Measurements from ENCODE around the gene FAM131C. TPM values are rescaled to one million over a fixed set of nuclear protein-coding genes. Genes with fewer than 3 reads are reported as not detected.
"Not testable (repeated sequence)": the region's sequence is repeated elsewhere in the genome, so short reads cannot be mapped to it uniquely, and the experiment has no call there.

Gene FAM131C
- total and polyA plus RNA-seq, 8 donors = 0.31 to 13.5 (median 1.7) TPM

- WGBS, 2 donors = 11 to 14% methylated on average over 22 to 30 of the region's 33 CpGs
- Histone ChIP-seq H3K4me3 (peak overlapping the region in 1 of 4 donors; percentile 25), H3K36me3 (no peaks in the 10 kb centered on the region), H3K27ac (no peak overlapping the region), H3K4me1 (peaks cover 3 to 8% (median 8%) of the 10 kb centered on the region in 3 donors), H3K9me3 (no peaks in the 10 kb centered on the region), H3K27me3 (no peaks in the 10 kb centered on the region)
- DNase-seq (peak in 2 of 6 donors; percentile 27 to 55), FAIRE-seq (no peak), ATAC-seq (peak; percentile 19 to 63 (median 39))
- TF ChIP-seq CTCF (IDR thresholded peaks at IDR 0.05) = no peak
- intact Hi-C loops (cut with DNase I) = no loop called here
These were observed 46.5 kb downstream of the FAM131C start for GRCh38 chr1:16026723-16027484.

GRCh38 chr1:16026302-16026701 is 47.1 kb downstream of the FAM131C start:
- H3K4me3 ChIP-seq; FAIRE-seq; ATAC-seq; H3K27me3 ChIP-seq; intact Hi-C loops (cut with DNase I); H3K9me3 ChIP-seq; H3K36me3 ChIP-seq; H3K27ac ChIP-seq: not testable (repeated sequence)
- peak in 2 of 6 donors; percentile 42 to 43 for DNase-seq
- WGBS, 2 donors = 45 to 55% methylated on average over 8 to 9 of the region's 10 CpGs
- peaks cover 9 to 14% (median 13%) of the 10 kb centered on the region in 3 donors for H3K4me1 ChIP-seq

- ATAC-seq (no peak), FAIRE-seq (no peak), DNase-seq (peak in 2 of 6 donors; percentile 10 to 73)
- Histone ChIP-seq H3K36me3 (no peaks in the 10 kb centered on the region), H3K4me1 (peaks cover 12 to 14% (median 13%) of the 10 kb centered on the region in 3 donors), H3K9me3 (no peaks in the 10 kb centered on the region), H3K4me3 (no peak overlapping the region), H3K27me3 (no peaks in the 10 kb centered on the region), H3K27ac (no peak overlapping the region)
- 80 to 82% methylated on average over 7 of the region's 7 CpGs for WGBS, 2 donors
- TF ChIP-seq CTCF (IDR thresholded peaks at IDR 0.05) = no peak
- intact Hi-C loops (cut with DNase I) = no loop called here
These were observed 50.3 kb downstream of the FAM131C start for GRCh38 chr1:16023050-16023653.

- intact Hi-C loops (cut with DNase I) = no loop called here
- no peak overlapping the region for H3K27ac ChIP-seq
- H3K9me3 ChIP-seq = no peaks in the 10 kb centered on the region
- DNase-seq (no peak), FAIRE-seq (no peak), ATAC-seq (no peak)
- no peaks in the 10 kb centered on the region for H3K36me3 ChIP-seq
- H3K4me3 ChIP-seq = no peak overlapping the region
- H3K27me3 ChIP-seq = no peaks in the 10 kb centered on the region
- WGBS, 2 donors = 85 to 86% methylated on average over 11 of the region's 11 CpGs
- TF ChIP-seq CTCF (IDR thresholded peaks at IDR 0.05) = no peak
- peaks cover 12 to 14% (median 13%) of the 10 kb centered on the region in 3 donors for H3K4me1 ChIP-seq
These were observed 51.1 kb downstream of the FAM131C start for GRCh38 chr1:16022393-16022792.

- intact Hi-C loops (cut with DNase I) = no loop called here
- Histone ChIP-seq H3K9me3 (no peaks in the 10 kb centered on the region), H3K36me3 (no peaks in the 10 kb centered on the region), H3K27me3 (no peaks in the 10 kb centered on the region), H3K4me1 (peaks cover 7 to 12% (median 7%) of the 10 kb centered on the region in 3 donors), H3K4me3 (no peak within 1 kb of the TSS), H3K27ac (no peak within 1 kb of the TSS)
- 5 to 10% methylated on average over 6 of the region's 6 CpGs for WGBS, 2 donors
- ATAC-seq (peak; percentile 71 to 89 (median 78)), DNase-seq (peak in 5 of 6 donors; percentile 68 to 80 (median 71)), FAIRE-seq (no peak)
- TF ChIP-seq CTCF (IDR thresholded peaks at IDR 0.05) = no peak
These were observed 51.8 kb downstream of the FAM131C start, which contains the start of gene CLCNKA for GRCh38 chr1:16021681-16022080. CLCNKA (plus strand) TSS chr1:16022036; CDS start chr1:16022620, 584 bp downstream.

- H3K36me3 ChIP-seq; H3K27ac ChIP-seq; H3K9me3 ChIP-seq; intact Hi-C loops (cut with DNase I); FAIRE-seq; H3K27me3 ChIP-seq; H3K4me3 ChIP-seq: not testable (repeated sequence)
- peaks cover 6 to 12% (median 7%) of the 10 kb centered on the region in 3 donors for H3K4me1 ChIP-seq
- ATAC-seq = peak in 3 of 4 donors; percentile 26 to 62 (median 34)
- 50 to 61% methylated on average over 9 of the region's 9 CpGs for WGBS, 2 donors
- DNase-seq = peak in 1 of 6 donors; percentile 55
These were observed 52.6 kb downstream of the FAM131C start for GRCh38 chr1:16020878-16021277.
